ENCODE results near the gene SMYD3.

SMYD3 gene

DNA sequence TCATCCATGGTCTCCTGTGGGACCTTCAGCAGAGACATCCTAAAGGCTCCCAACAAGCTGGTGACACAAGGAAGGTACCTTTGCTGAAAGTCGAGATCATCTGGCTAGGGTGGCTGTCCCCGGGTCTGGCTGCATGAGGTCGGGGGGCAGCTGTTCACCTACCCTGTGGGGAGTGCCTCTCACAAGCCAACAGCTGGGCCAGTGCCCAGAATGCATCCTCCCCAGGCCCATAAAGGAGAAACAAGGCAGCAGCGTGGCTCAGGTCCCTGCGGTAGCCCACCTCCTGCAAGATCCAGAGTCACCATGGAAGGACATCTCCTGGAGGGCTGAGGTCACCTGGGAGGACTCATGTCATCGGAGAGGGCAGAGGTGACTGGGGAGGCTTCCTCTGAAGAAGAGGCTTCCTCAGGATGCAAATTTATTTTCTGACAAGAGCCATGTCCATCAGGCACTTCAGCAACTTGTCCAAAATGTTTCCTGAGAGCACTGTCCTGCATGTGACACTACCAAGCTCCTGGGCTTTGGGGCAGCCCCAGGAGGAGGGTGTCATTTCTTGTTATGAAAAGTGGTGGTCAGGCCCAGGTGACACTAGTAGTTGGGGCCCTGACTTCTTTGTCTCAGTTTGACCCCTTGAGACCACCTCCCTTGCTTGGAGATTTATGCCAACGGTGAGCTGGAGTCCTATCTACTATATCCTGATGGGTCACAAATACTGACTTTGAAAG, 6.7 kb upstream of the SMYD3 start:
- DNase-seq = no peak

DNA sequence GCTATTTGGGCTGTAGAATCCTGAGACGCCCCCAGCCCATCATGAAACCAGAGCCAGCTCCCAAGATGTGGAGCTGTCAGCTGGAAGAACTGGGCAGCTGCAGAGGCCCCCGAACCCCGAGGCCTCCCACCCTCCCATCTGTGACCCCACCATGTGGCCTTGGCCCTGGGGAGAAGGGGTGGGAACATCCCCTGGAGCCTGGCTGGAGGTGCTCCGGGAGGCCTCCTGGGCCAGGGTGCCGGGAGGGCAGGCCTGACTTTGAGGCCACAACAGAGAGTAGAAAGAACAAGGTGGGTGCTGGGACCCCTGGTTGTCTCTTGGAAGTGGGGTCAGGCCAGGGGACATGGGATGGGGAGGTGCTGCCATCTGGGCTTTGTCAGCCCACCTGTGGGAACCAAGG, 6.0 kb upstream of the SMYD3 start:
- DNase-seq = no peak

DNA sequence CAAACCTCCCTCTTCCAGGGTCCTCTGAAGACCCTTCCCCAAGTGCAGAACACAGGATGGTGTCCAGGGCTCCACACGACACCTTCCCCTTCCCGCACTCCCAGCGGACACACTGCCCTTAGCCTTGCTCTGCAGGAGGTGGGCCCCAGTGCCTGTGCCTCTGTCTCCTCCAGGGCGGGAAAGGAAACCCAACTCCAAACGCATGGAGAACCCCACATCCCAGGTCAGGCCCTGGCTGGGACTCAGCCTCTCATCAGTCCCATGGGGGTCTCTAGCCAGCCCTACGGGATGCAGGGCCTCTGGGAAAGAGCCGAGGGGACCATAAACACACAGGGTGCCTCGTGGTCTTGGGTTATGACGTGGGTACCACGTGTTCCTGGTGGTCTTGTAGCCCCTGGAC, 5.6 kb upstream of the SMYD3 start:
- DNase-seq = no peak

DNA sequence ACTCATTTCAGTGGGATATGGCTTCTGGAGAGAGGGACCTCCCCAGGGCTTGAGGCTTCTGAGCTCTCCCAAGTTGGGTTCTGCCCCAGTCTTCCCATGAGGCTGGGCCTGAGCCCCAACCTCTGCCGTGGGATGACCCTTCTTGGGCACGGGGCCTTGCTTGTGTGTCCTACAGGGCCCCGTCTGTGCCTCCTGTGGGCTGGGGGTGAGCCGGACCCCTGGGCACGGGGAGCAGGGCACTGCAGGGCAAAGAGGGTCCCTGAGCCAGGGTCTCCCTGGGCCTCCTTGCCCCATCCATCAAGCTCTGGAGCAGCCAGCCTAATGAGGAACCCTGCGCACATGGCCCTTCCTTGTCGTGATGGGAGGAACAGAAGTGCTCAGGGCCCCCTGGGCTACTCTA, 5.2 kb upstream of the SMYD3 start:
- no peak for DNase-seq

DNA sequence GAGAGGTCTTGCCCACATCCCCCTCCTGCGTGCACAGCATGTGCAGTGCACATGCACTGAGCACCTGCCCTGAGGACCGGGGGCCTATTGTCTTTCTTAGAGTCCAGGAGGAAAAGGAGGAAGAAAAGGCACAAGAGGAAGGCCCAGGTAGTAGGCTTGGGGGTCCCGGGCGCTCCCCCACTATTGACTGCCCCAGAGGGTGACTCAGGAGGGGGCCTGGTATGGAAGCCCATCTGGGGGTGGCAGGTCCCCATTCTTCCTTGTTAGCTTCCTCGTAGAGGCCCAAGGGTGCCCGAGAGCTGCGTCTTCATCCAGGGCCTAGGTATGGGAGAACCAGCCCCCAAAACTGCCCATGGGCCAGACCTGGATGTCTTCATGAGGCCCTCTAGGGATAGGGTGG, 4.1 kb upstream of the SMYD3 start:
- no peak for DNase-seq

DNA sequence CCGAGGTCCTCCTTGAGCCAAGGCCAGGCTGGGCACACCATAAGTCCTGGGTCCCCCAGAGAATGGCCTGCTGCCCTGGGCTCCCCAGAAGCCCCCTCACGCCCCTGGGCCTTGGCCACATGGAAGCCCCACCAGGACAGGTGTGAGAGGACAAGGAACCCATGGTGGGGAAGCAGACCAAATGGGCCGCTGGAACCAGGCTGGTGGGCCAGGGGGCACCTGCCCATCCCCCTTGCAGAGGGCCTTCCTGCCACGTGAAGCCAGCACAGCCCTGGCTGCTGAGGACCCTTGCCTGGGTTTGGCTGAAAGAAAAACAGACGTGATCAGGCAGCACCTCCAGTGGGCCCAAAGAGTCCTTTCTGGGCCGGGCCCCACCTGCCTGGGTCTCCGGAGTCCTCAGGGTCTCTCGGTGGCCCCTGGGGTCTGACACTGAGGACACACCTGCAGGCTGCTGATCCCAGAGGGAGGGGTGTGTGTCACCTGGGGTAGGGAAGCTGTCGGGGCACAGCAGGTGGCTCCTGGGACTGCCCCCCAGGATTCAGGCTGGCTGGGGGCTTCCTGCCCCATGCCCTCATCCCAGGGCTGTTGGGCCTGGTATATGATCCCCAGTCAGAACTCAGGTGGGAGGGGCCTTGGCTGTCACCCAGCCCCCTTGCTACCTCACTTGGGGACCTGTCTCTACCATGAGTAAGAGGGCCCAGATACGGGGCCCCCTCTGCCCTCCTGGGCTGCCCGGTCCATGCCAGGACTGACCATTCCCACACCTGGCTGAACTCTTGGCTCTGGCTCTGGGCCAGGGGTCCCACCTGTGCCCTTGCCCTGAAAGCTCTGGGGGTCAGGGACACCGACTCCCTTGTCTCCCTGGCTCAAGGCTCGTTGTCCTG, 3.3 kb upstream of the SMYD3 start:
- DNase-seq = no peak

DNA sequence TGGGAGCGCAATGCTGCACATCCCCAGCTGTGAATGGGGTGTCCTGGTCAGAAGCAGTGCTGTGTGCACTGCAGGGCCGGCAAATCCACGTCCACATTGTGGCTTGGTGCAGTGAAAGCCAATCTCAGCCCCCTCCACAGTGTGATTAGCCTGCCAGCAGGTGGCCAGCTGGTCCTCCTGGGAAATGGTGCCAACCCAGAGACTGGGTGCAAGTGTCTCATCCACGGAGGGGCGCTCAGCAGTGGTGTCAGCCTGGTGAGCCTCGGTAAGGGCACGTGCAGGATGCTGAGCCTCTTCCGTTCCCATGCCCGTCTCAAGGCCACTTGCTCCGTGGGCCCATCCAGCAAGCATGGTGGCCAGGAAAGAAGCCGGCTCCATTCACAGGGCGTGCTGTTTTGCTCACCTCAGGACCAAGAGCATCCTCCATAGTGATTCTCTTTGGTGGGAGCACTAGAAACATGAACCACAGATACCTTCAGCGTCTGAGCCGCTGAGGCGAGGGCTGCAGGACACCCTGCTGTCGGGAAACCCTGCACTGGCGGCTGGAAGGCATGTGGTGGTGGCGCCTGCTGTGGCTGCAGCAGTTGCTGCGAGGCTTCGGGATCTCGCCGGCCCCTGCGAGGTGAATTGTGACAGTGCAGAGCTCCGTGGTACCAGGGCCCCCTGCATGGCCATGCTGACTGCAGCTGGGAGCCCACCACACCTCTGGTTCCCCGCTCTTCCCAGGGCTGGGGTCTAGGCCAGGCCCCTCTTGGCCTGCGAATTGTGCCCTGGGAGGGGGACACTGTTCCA, 2.0 kb upstream of the SMYD3 start:
- DNase-seq = no peak

DNA sequence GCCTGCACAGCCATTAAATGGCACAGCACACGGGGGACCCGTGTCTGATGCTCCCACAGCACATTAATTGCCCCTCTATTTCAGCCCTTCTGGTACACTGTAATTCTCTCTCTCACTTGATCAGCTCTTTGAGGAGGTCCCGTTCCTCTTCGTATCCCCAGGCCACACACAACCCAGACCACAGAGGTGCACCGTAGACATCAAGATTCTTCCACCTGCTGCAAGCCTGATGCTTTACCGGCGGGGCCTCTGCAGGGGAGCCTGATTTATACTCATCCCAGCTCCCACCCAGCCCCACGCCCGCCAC, 759 bp downstream of the SMYD3 start:
- peak; percentile 62 for DNase-seq

DNA sequence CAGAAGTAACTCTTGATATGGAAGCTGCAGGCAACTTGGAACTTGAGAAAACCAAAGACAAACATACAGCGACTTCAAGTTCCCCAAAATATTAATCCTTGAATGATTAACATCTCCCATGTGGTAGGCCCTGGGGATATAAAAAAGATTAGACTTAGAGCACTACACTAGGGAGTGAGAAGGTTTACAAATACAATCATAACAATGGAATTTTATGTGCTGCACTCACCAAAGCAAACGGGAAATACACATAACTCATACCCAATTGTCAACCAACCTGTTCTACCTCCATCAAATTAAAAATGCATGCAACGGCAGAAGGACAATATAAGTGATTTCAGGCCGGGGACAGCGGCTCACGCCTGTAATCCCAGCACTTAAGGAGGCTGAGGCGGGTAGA, 3.7 kb downstream of the SMYD3 start:
- no peak for DNase-seq

DNA sequence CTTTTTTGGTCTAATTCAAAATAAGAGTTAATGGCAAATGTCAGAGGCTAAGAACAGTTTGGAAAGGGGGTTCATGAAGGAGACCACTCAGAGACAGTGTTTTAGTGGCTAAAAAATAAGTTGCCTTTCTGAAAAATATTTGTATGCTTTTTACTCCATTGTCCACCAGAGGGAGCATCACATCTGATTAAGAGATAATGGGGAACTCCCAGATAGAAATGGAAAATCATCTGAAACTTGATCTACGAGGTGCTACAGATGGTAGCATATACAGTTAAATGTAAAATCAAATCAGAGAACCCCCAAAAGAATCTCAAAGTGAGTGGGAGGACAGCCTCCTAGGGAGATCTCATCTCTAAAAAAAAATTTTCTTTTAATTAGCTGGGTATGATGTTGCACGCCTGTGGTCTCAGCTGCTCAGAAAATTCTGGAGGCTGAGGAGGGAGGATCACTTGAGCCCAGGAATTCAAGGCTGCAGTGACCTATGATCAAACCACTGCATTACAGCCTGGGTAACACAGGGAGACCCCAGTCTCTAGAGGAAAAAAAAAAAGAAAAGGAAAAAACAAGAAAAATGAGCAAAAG, 9.7 kb downstream of the SMYD3 start:
- peak; percentile 52 for DNase-seq

DNA sequence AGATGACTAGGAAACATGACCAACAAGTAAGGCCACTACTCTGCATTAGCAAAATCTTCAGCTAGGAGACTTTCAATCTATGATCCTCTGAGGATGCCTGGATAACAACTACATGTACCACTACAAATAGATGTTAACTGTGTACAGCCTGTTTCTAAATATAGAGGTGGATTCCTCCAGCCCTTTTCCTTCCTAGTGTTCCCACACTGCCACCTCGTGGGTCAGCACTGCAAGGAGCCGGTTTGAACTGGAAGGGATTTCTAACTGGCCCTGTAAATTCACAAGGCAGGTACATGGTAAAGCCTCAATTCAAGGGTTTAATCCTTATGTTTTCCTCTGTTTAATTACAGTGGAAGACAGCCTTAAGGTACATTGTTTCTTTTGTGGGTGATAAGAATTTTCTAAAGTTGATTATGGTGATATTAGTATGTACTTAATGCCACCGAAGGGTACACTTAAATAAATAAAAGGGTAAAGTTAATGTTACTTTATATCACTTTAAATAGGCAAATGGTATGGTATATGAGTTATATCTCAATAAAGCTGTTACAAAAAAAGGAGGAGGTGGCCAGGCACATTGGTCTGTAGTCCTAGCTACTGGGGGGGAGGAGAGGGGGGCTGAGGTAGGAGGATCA, 14.4 kb downstream of the SMYD3 start:
- peak; percentile 70 for DNase-seq

DNA sequence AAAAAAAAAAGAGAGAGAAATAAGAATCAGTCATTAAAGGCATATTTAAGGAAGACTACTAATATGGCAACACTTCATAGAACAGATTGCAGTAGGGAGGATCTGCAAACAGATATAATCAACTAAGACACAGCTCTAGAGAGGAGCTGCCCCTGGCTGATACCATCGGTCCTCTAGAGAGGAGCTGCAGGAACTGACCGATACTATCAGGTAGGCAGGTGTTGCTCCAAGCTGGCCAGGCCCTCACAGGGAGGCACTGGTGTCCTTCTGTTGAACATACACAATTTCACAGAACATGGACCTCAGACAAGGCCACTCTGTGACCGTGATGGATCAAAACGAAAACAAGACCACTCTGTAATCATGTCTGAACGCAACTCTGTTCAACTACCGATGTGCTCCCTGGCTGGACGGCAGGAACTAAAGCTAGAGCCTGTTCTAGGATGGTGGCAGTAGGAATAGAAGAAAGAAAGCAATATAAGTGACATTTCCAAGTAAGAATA, 15.5 kb downstream of the SMYD3 start:
- DNase-seq = no peak

DNA sequence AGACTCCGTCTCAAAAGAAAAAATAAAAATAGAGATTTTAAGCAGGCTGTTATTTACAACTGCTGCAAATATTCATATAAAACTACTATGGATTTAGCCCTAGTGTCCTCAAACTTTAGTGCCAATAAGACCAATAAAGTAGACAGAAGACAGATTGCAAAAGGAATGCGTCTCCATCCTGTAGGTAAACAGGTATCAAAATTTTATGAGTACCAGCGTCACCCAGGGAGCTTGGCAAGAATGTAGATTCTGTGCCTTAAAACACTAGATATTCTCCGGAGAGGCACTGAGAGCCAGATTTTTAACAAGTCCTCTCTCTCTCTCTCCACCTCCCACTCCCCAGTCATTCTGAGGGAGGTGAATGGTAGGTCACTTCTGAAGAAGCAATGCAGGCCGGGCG, 18.4 kb downstream of the SMYD3 start:
- no peak for DNase-seq

DNA sequence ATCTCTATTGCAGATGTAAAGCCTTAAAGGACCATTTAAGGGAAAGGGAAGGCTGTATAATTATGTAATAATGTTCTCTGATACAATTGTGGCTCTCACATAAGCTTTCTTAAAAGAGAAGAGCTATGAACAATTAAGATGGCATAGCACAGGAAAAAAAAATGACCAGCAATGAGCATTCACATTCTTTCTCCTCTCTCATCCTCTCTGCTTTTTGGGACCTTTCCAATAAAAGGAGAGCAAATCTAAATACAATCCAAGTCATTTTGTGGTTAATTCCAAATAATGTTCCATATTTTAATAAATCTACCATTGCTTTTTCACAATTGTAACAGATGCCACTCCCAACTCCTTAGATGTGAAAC, 23.5 kb downstream of the SMYD3 start:
- no peak for DNase-seq

DNA sequence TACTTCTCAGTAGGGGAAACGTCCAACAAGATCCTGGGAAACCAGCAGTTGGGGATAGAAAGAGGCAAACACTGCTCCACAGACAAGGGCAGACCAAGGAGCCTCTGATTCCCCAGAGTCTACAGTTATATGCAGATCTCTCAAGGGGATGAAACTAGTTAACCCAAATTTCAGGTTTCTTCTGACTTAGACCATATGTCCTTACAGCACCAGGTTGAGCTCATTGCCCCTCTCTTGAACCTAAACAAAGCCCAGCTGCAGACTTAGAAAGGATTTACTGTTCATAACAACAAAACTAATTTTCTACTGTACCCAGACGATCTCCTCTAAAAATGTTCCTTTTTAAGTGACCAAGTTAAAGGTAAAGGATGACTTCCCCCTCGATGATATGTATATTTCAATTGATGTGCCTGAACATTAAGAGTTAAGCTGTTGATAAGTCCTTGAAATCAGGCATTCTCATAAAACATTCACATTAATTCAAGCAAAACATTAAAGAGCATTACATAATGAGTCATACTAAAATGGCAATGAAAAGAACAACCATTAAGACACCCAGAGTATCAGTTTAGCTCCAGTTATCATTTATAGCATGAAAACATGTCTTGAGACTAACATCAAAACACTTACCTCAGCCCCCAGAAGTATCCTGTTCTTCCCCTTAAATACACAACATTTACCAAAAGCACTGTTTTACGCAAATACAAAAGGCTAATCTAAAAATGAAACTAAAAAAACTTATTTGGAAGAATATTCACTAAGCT, 24.1 kb downstream of the SMYD3 start:
- DNase-seq = no peak

DNA sequence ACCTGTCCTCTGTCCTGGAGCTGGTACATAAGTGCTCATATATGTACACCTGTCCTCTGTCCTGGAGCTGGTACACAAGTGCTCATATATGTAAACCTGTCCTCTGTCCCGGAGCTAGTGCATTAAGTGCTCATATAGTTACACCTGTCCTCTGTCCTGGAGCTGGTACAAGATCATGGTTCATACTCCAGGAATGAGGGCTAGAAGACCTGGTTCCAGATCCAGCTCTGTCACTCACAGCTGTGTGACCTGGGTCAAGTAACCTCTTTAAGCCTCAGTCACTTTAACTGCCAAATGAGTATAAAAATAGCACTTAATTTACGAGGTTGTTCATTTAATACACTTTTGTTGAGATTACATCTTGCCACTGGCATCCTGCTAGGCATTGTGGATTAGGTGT, 28.0 kb downstream of the SMYD3 start:
- no peak for DNase-seq

DNA sequence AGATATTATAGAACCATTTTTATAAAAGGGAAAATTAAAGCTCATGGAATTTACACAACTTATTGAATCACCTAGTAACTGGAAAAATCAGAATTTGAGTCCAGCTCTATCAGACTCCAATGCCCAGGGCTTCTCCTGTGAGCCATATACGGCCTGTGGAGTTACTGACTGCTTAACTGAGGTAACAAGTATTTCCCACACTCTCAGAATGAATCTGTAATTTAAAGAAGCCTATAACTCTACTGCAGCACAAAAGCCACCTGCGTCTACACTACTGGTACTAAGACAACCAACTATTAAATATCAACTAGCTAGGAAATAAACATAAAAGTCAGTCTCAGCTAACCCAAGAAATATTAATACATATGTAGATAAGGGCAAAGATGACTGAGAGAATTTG, 29.4 kb downstream of the SMYD3 start:
- DNase-seq = no peak

DNA sequence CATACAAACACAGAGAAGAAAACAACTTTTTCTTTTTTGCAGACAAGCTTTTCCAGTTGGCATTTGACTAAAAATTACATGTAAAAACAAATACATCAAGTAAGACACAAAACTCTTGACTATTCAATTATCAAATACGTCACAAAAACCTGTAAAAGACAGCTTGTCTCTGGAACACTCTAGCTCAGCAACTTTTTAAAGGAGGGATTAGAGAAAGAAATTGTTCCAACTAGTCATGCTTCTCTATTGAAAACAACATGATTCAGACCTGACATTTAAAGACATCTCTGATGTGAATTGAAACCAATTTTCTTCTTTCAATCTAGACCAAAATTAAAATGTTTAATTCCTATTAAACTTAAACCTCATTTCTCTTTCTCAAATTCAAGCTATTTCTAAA, 30.3 kb downstream of the SMYD3 start:
- no peak for DNase-seq

DNA sequence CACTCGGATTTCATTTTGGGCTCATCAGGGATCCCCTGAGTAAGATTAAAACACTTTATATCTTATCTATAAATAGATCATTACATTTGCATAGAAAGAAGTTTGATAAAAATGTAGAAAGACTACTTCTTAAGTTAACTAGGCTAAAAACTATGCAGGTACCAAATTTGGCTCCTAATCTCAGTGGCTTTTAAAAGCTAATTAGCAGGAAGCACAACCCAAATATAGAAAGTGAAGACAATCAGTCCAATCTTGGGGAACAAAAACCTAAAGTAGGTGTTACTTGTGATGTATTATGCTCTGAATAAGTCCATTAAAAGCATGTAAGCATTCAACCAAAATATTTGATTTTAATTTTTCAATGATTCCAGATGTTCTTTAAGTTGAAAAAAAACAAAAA, 35.4 kb downstream of the SMYD3 start:
- no peak for DNase-seq

DNA sequence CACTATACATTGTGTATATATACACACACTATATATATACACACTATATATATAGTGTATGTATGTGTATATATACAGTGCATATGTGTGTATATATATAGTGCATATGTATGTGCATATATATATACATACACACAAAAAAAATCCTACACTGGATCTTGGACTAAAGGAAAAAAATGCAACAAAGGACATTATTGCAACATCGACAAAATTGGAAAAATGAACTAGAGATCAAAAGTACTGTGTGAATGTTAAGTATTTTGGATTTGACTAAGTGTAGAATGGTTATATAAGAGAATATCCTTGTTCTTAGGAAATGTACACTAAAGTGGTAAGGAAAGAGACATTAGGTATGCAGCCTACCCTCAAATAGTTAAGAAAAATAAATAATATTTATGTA, 36.5 kb downstream of the SMYD3 start:
- no peak for DNase-seq

DNA sequence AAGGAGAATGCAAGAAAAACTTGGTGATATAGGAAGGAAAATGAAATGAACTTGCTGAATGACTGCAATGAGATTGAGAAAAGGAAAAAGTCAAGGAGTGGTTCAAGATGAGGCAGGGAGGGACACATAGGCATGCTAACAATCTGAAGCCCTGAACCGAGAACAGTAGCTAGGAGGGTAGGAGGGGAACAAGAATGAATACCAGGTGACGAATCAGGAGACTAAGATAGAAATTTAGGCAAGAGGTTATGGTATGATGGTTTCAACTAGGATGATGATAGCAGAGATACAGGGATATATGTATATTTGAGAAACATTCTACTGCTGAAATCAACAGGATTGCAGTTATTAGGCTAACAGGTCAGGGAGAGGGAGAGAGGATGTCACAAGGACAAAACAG, 44.1 kb downstream of the SMYD3 start:
- DNase-seq = no peak

DNA sequence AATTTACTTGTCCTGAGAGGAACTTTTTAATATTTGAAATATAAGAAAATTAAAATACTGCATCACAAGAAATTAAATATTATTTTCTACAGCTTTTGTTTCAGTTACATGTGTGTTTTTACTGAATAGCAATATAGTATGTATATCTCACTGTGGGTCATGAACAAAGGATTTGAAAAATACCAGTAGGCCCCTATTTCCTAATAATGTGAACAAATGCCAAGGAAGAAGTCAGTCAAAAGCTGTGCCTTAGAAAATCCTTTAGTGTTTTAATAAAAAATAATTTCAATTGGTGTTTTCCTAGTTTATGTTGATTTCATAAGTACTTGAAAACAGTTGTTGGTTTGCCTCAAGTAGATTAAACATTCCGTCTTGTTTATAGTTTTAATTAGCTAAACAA, 46.7 kb downstream of the SMYD3 start:
- no peak for DNase-seq

Data from retina (tissue), 1 donor.